Measurements from ENCODE around the gene MSH2.
A peak's percentile ranks its signal among the peaks of the same experiment; 100 is the strongest.

MSH2 gene

DNA sequence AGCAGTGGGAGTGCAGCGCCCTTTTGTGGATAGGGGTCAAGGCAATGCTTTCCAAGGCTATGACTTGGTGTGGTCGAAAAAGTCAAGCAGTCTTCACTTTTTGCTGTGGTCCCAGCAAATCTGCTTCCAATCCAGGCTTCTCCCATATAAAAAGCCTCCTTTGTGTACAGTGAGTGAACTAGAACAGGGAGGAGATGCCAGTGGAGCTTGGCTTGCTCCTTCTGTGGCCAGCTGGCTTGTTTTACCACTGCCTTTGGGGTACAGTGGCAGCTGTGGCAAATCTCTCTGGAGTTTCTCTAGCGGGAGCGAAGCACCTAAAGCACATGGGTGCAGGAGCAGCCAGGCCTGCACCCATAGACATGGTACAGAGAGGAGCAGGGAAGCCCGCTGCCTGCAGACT is 103.5 kb downstream of the MSH2 start:
- H4K20me1 ChIP-seq (ENCODE audit: insufficient read depth, low read length): no peaks in the 10 kb centered on the region
- no peaks in the 10 kb centered on the region for H3K27me3 ChIP-seq (replicated peaks; ENCODE audit: insufficient read depth, low read length)
- H3K4me3 ChIP-seq (ENCODE audit: low read length): no peak overlapping the region
- no peaks in the 10 kb centered on the region for H3F3A ChIP-seq (ENCODE audit: insufficient read depth, low read length)
- DNase-seq: no peak
- peaks cover 17% of the 10 kb centered on the region; the same call in 1 of the 2 replicates for H3K4me1 ChIP-seq (ENCODE audit: low read length)
- H3K36me3 ChIP-seq (replicated peaks; ENCODE audit: insufficient read depth, low read length): no peaks in the 10 kb centered on the region
- H3K9ac ChIP-seq (ENCODE audit: low read length): no peak overlapping the region
- H3K9me3 ChIP-seq (replicated peaks; ENCODE audit: insufficient read depth, low read length): no peaks in the 10 kb centered on the region
- TF ChIP-seq EZH2phosphoT487 (IDR thresholded peaks at IDR 0.05; ENCODE audit: low read length): no peak
- TF ChIP-seq EZH2 (optimal IDR thresholded peaks at IDR 0.05; ENCODE audit: low read depth, low read length): no peak
- TF ChIP-seq CTCF (IDR thresholded peaks at IDR 0.05; ENCODE audit: low read length): no peak
- H2AFZ ChIP-seq (ENCODE audit: low read length): no peak overlapping the region
- H3K27ac ChIP-seq (ENCODE audit: low read length): no peak overlapping the region
- no peaks in the 10 kb centered on the region for H3K9me2 ChIP-seq (replicated peaks; ENCODE audit: insufficient read depth, low read length)
- no peak overlapping the region for H3K4me2 ChIP-seq (ENCODE audit: low read depth, low read length)
- no peaks in the 10 kb centered on the region for H3K79me2 ChIP-seq (ENCODE audit: low read length)

DNA sequence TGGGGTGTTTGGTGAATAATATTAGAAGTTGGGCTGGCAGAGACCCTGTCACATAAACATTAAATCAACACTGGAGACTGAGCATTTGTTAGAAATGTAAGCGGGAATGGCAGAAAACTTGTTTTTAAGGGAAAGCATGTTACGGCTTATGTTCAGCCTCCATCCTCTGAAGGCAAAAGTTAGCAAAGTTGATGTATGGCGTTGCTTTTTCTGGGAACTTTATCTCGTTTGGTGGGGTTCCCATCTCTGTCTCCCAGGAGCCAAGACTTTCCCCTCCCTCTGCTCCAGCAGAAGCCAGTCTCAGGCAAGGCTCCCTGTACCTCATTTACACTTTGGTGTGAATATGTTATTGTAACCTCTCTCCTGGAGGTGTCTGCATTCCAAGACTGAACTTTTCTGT is 105.1 kb downstream of the MSH2 start:
- no peak overlapping the region for H3K9ac ChIP-seq (ENCODE audit: low read length)
- H3K4me2 ChIP-seq (ENCODE audit: low read depth, low read length): no peak overlapping the region
- no peaks in the 10 kb centered on the region for H3K9me2 ChIP-seq (replicated peaks; ENCODE audit: insufficient read depth, low read length)
- H3K4me3 ChIP-seq (ENCODE audit: low read length): no peak overlapping the region
- H3K36me3 ChIP-seq (replicated peaks; ENCODE audit: insufficient read depth, low read length): no peaks in the 10 kb centered on the region
- H2AFZ ChIP-seq (ENCODE audit: low read length): no peak overlapping the region
- no peaks in the 10 kb centered on the region for H4K20me1 ChIP-seq (ENCODE audit: insufficient read depth, low read length)
- H3K79me2 ChIP-seq (ENCODE audit: low read length): no peaks in the 10 kb centered on the region
- H3K9me3 ChIP-seq (replicated peaks; ENCODE audit: insufficient read depth, low read length): no peaks in the 10 kb centered on the region
- TF ChIP-seq EZH2 (optimal IDR thresholded peaks at IDR 0.05; ENCODE audit: low read depth, low read length) (no peak), EZH2phosphoT487 (IDR thresholded peaks at IDR 0.05; ENCODE audit: low read length) (no peak), CTCF (IDR thresholded peaks at IDR 0.05; ENCODE audit: low read length) (no peak)
- H3K27ac ChIP-seq (ENCODE audit: low read length): no peak overlapping the region
- no peaks in the 10 kb centered on the region for H3F3A ChIP-seq (ENCODE audit: insufficient read depth, low read length)
- DNase-seq: no peak
- peaks cover 17% of the 10 kb centered on the region; the same call in 1 of the 2 replicates for H3K4me1 ChIP-seq (ENCODE audit: low read length)
- no peaks in the 10 kb centered on the region for H3K27me3 ChIP-seq (replicated peaks; ENCODE audit: insufficient read depth, low read length)

DNA sequence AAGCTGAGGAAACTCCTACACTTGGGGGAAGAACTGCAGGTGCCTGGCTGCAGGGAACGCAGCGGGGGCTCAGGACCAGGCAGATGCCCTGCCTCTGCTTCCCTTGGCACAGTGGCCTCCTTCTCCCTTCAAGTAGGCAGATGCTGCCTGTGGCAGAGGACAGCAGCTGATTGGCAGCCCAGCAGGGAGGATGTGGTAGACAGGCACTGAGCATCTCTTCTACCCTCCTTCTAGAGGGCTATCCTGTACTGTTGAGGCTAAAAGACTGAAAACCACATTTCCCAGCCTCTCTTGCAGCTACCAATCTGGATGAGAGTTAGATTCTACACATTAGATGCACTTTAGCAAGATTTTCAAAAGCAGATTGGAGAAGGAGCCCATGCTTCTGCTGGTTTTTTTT is 105.7 kb downstream of the MSH2 start:
- H3K27ac ChIP-seq (ENCODE audit: low read length): peak overlapping the region; percentile 46; the same call in 1 of the 2 replicates
- H2AFZ ChIP-seq (ENCODE audit: low read length): no peak overlapping the region
- TF ChIP-seq CTCF (IDR thresholded peaks at IDR 0.05; ENCODE audit: low read length) (no peak), EZH2phosphoT487 (IDR thresholded peaks at IDR 0.05; ENCODE audit: low read length) (no peak), EZH2 (optimal IDR thresholded peaks at IDR 0.05; ENCODE audit: low read depth, low read length) (no peak)
- H4K20me1 ChIP-seq (ENCODE audit: insufficient read depth, low read length): no peaks in the 10 kb centered on the region
- H3K36me3 ChIP-seq (replicated peaks; ENCODE audit: insufficient read depth, low read length): no peaks in the 10 kb centered on the region
- no peaks in the 10 kb centered on the region for H3K27me3 ChIP-seq (replicated peaks; ENCODE audit: insufficient read depth, low read length)
- H3F3A ChIP-seq (ENCODE audit: insufficient read depth, low read length): no peaks in the 10 kb centered on the region
- peaks cover 17% of the 10 kb centered on the region; the same call in 1 of the 2 replicates for H3K4me1 ChIP-seq (ENCODE audit: low read length)
- H3K9me3 ChIP-seq (replicated peaks; ENCODE audit: insufficient read depth, low read length): no peaks in the 10 kb centered on the region
- peak; percentile 33 for DNase-seq
- H3K9me2 ChIP-seq (replicated peaks; ENCODE audit: insufficient read depth, low read length): no peaks in the 10 kb centered on the region
- no peak overlapping the region for H3K9ac ChIP-seq (ENCODE audit: low read length)
- H3K4me2 ChIP-seq (ENCODE audit: low read depth, low read length): no peak overlapping the region
- no peaks in the 10 kb centered on the region for H3K79me2 ChIP-seq (ENCODE audit: low read length)
- no peak overlapping the region for H3K4me3 ChIP-seq (ENCODE audit: low read length)

All from MM.1S (cell line).